Nephron progenitor cell (in vitro differentiated cells): ENCODE results near the gene GRB14.

Experiments used
- DNase-seq: peaks from one replicate; pipeline ENCODE4 v3.0.0; 2021
- H3K27ac Mint-ChIP-seq: 2 replicates; pipeline ENCODE4 v1.8.0; 2021; ENCODE audit warnings: mild to moderate bottlenecking, moderate library complexity, mixed read lengths
- H3K27me3 Mint-ChIP-seq: 2 replicates; pipeline ENCODE4 v1.8.0; 2021; ENCODE audit warnings: mild to moderate bottlenecking, low read depth, mixed read lengths; ENCODE audit not compliant: poor library complexity
- H3K36me3 Mint-ChIP-seq: 2 replicates; pipeline ENCODE4 v1.8.0; 2021; ENCODE audit warnings: low read depth, mixed read lengths
- H3K4me1 Mint-ChIP-seq: 2 replicates; pipeline ENCODE4 v1.8.0; 2021; ENCODE audit warnings: mixed read lengths
- H3K4me3 Mint-ChIP-seq: 2 replicates; pipeline ENCODE4 v1.8.0; 2021; ENCODE audit warnings: mild to moderate bottlenecking, moderate library complexity, mixed read lengths
- H3K9me3 Mint-ChIP-seq: 2 replicates; pipeline ENCODE4 v1.8.0; 2021; ENCODE audit warnings: mild to moderate bottlenecking, moderate library complexity, mixed read lengths
- CTCF ChIP-seq: fragments of 200-600 bp; sonication (generic); IDR thresholded peaks from 2 replicates; pipeline ENCODE4 v1.5.0; 2021; ENCODE audit warnings: antibody characterized with exemption

The GRB14 gene

GRCh38 chr2:164620873-164621763, at the start of gene GRB14:
Gene GRB14, minus strand, starts transcription at chr2:164621482. Its CDS starts 173 bp downstream, at chr2:164621309.
- DNase-seq = peak; percentile 70
- no peaks in the 10 kb centered on the region for H3K9me3 Mint-ChIP-seq
- H3K27ac Mint-ChIP-seq = no peak within 1 kb of the TSS
- H3K4me3 Mint-ChIP-seq = peak within 1 kb of the TSS; percentile 90
- H3K4me1 Mint-ChIP-seq = peaks cover 13% of the 10 kb centered on the region
- peaks cover 63% of the 10 kb centered on the region for H3K27me3 Mint-ChIP-seq
- no peak for TF ChIP-seq CTCF
- H3K36me3 Mint-ChIP-seq = no peaks in the 10 kb centered on the region

GRCh38 chr2:164669291-164669690, 48.0 kb upstream of the GRB14 start:
- H3K9me3 Mint-ChIP-seq = no peaks in the 10 kb centered on the region
- no peak overlapping the region for H3K4me3 Mint-ChIP-seq
- no peaks in the 10 kb centered on the region for H3K27me3 Mint-ChIP-seq
- no peak for DNase-seq
- no peaks in the 10 kb centered on the region for H3K4me1 Mint-ChIP-seq
- no peak overlapping the region for H3K27ac Mint-ChIP-seq
- no peak for TF ChIP-seq CTCF
- no peaks in the 10 kb centered on the region for H3K36me3 Mint-ChIP-seq

- H3K27me3 Mint-ChIP-seq = no peaks in the 10 kb centered on the region
- no peaks in the 10 kb centered on the region for H3K9me3 Mint-ChIP-seq
- H3K4me3 Mint-ChIP-seq = no peak overlapping the region
- H3K27ac Mint-ChIP-seq = no peak overlapping the region
- no peaks in the 10 kb centered on the region for H3K4me1 Mint-ChIP-seq
- no peaks in the 10 kb centered on the region for H3K36me3 Mint-ChIP-seq
- no peak for TF ChIP-seq CTCF
- DNase-seq = no peak
Measured at GRCh38 chr2:164667566-164667965, 46.3 kb upstream of the GRB14 start.

- no peak for TF ChIP-seq CTCF
- no peak overlapping the region for H3K27ac Mint-ChIP-seq
- no peaks in the 10 kb centered on the region for H3K27me3 Mint-ChIP-seq
- no peak overlapping the region for H3K4me3 Mint-ChIP-seq
- H3K4me1 Mint-ChIP-seq = no peaks in the 10 kb centered on the region
- H3K9me3 Mint-ChIP-seq = no peaks in the 10 kb centered on the region
- H3K36me3 Mint-ChIP-seq = no peaks in the 10 kb centered on the region
- DNase-seq = no peak
Measured at GRCh38 chr2:164664070-164664469, 42.8 kb upstream of the GRB14 start.

- Mint-ChIP-seq H3K4me1 (no peaks in the 10 kb centered on the region), H3K27me3 (no peaks in the 10 kb centered on the region), H3K9me3 (no peaks in the 10 kb centered on the region), H3K36me3 (no peaks in the 10 kb centered on the region), H3K4me3 (no peak overlapping the region), H3K27ac (no peak overlapping the region)
- no peak for TF ChIP-seq CTCF
- DNase-seq = no peak
Measured at GRCh38 chr2:164662868-164663631, 41.8 kb upstream of the GRB14 start.
